Activated CD4-positive, alpha-beta T cell treated with anti-CD3 and anti-CD28 coated beads, Interleukin-2, amount 50 U/mL, for 16 hours (primary cell): ENCODE results near the gene PA2G4.

Source experiments
- DNase-seq: peaks from one replicate; pipeline ENCODE4 v3.0.0-alpha.2; 2020

Gene PA2G4

GRCh38 chr12:56127485-56127887 is 23.1 kb downstream of the PA2G4 start:
- no peak for DNase-seq

DNA sequence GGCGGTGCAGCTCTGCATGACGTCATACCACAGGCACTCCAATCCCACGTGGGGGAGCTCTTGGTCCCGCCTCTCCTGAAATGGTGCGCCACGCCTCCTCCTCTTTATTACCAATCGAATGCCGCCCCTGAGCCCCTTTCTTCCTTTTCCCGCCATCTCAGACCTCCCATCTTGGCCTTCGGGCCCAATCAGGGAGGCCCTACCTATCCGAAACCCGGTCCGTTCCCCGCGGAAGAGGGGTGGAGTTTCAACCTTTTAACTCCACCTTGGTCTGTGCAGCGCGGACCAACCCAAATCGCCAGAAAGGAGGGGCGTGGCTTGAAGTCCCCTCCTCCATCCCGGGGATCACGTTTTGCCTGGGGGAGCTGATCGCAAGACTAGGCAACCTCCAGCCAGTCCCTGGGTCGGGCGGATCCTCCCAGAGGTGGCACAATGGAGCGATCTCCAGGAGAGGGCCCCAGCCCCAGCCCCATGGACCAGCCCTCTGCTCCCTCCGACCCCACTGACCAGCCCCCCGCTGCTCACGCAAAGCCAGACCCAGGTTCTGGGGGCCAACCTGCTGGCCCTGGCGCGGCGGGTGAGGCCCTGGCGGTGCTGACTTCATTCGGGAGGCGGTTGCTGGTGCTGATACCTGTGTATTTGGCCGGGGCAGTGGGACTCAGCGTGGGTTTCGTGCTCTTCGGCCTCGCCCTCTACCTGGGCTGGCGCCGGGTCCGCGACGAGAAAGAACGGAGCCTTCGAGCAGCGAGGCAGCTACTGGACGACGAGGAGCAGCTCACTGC is 23.7 kb downstream of the PA2G4 start, which contains the start of gene ESYT1:
TSS of gene ESYT1 (plus strand) at position 380 of the 782 bp plus-strand sequence. CDS start at position 433, 53 bp downstream.
- peak; percentile 100 for DNase-seq

DNA sequence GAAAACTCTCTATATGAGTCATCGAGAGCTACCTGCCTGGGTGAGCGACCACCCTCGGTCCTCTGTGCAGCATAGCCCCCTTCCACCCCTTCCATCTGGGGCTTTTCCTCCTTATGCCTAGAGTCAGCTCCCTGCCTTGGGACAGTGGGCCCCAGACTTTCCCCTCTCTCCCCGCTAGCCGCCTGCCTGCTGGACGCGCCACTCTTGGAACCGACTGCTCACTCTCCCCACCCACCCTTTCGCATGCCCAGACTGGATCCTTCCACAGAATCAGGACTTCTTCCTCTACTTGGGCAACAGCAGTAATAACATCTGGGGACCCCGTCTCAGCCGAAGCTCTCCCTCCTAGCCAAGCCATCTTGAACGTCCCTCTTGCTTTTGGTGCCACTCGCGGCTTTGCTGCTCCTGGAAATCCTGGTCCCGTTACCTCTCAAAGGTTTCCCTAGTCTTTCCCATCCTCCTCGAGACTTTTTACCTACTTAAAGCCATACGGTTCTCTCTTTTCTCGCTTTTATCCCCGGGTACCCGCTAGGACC is 24.4 kb downstream of the PA2G4 start:
- no peak for DNase-seq

DNA sequence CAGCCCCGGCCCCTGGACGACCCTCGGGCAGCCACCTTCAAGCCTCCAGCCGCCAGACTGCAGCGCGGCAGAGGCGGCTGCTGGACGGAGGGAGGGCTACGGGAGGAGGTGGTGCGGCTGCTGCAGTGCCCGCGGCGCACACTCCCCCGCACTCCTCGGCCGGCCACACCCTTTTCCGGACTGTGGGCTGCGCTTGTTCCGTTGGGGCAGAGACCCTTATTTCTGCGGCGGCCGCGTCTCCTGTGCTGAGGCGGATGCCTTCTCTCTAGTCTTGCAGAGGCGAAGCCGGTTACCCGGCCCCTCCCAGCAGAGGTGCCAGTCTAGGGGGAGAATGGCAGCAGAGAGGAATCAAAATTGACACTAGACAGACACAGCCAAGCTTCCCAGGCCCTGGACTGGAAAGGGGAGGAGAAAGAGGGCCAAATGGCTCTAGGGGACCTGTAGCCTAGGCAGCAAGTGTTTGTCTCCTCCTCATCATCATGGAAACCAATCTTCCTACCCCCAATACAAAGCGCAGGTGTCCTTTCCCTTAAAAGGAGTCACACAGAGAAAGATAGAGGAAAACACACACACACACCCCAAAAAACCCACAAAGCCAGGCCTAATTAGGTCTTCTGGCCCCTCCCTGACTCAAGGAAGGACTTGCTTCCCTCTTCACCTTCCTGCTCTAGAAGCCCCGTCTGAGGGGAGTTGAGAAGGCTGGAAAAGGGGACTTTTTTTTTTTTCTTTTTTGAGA is 25.0 kb downstream of the PA2G4 start:
- DNase-seq = peak; percentile 82

DNA sequence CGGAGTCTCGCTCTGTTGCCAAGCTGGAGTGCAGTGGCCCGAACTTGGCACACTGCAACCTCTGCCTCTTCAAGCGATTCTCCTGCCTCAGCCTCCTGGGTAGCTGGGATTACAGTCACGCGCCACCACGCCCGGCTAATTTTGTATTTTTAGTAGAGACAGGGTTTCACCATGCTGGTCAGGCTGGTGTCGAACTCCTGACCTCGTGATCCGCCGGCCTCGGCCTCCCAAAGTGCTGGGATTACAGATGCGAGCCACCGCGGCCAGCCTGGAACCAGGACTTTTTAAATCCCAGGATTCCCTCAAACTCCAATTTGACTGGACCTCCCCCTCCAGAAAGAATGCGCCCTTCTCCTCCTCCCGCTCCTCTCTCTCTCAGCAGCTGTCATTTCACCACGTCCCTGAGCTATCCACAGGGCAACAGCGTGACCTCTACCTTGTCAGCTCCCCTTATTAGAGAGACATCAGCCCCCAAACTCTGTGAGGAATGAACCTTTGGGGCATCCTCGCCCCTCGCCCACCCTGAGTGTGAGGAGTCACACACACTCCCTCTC is 25.7 kb downstream of the PA2G4 start:
- no peak for DNase-seq

DNA sequence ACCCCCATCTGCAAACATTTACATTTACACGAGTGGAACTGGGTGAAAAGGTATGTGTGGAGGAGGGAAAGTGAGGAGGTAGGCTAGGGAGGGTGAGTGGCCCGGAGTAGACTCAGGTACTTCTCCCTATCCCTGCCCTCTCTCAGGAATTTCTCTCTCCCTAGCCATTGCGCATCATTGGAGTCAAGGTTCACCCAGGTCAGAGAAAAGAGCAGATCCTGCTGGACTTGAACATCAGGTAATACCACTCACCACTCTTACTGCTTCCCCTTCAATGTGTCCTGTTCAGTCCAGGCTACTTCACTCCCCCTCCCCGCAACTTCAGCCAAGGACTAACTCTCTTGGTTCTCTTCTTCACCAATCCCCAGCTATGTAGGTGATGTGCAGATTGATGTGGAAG is 26.5 kb downstream of the PA2G4 start:
- no peak for DNase-seq

DNA sequence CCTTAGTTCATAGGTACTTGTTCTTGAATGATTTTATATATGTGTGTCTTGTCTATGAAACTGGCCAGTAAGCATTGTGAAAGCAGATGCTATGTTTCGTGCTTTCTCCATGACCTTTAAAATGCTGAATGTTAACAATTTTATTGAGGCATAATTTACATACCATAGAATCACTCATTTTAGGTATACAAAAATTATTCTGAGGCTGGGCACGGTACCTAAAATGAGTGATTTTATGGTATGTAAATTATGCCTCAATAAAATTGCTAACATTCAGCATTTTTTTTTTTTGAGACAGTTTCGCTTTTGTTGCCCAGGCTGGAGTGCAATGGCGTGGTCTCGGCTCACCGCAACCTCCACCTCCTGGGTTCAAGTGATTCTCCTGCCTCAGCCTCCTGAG is 30.5 kb downstream of the PA2G4 start:
- no peak for DNase-seq

DNA sequence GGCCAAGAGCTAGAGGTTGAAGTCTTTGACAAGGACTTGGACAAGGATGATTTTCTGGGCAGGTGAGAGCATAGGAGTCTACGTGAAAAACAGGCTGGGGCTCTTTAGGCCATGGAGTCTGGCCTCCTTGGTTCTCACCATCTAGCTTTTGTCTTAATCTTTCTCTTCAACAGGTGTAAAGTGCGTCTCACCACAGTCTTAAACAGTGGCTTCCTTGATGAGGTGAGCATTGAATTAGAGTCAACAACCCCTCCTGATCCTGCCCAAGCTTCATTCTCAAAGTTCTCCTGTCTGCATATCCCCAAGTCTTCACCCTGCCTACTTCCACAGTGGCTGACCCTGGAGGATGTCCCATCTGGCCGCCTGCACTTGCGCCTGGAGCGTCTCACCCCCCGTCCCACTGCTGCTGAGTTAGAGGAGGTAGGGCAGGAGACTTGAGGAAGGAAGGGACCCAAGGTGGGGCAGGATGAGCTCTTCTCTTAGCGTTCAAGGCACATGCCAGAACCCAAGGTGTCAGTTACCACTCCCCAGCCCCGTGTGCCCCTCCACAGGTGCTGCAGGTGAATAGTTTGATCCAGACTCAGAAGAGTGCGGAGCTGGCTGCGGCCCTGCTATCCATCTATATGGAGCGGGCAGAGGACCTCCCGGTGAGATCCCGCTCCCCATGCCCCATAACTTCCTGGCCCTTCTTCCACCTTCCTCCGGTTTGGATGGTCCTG is 33.7 kb downstream of the PA2G4 start:
- DNase-seq = no peak

DNA sequence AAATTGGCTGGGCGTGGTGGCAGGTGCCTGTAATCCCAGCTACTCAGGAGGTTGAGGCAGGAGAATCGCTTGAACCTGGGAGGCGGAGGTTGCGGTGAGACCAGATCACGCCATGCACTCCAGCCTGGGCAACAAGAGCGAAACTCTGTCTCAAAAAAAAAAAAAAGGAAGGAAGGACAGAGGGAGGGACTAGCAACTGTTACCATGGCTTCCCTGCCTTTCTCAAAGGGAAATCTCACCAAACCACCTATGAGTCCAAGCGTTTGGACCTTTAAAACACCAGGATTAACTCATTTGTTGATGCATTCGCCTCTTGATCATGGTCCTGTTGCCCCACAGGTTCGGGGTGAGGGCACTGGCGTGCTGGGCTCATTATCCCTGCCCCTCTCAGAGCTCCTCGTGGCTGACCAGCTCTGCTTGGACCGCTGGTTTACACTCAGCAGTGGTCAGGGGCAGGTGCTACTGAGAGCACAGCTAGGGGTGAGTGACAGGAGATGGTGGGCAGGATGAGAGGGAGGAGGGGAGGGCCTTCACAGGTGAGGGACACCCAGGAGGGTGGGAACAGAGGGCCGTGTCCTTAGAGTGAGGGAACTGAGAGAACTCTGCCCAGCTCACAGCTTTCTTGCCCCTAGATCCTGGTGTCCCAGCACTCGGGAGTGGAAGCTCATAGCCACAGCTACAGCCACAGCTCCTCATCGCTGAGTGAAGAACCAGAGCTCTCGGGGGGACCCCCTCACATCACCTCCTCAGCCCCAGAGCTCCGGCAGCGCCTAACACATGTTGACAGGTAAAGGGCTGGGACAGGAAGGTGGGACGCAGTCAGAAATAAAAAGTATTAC is 37.8 kb downstream of the PA2G4 start:
- no peak for DNase-seq

- no peak for DNase-seq
Observed at GRCh38 chr12:56143217-56143616, 38.9 kb downstream of the PA2G4 start.

GRCh38 chr12:56143870-56144269 is 39.5 kb downstream of the PA2G4 start:
- DNase-seq = no peak

- no peak for DNase-seq
Observed at GRCh38 chr12:56145217-56145616, 40.9 kb downstream of the PA2G4 start.

DNA sequence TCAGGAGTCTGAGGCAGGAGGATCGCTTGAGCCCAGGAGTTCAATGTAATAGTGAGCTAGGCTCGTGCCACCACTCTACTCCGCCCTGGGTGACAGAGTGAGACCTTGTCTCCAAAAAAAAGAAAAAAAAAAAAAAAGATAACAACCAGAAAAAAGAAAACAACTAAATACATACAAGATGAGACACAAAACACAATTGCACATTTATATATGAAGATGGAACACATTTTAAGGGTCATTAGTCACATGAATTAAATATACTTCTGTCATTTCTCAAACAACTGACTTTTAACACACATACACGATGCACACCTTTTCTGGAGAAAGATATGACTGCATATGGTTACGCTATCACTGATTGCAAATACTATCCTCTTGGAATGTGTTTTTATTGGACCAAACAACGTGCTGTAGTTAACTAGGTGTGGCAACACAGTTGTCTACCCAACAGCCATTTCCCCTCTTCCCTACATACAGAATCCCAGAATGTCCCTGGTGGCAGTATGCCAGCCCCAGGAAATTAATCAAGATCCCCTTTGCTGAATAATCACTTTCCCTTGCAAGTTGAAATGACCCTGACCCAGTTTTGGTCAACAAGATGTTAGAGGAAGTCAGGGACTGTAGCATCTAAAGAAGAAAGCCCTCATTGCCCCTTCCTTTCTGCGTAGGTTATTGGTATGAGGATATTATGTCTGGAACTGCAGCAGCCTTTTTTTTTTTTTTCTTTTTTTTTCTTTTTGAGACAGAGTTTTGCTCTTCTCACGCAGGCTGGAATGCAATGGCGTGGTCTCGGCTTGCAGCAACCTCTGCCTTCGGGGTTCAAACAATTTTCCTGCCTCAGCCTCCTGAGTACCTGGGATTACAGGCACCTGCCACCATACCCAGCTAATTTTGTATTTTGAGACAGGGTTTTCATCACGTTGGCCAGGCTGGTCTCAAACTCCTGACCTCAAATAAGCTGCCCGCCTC is 42.4 kb downstream of the PA2G4 start:
- no peak for DNase-seq

DNA sequence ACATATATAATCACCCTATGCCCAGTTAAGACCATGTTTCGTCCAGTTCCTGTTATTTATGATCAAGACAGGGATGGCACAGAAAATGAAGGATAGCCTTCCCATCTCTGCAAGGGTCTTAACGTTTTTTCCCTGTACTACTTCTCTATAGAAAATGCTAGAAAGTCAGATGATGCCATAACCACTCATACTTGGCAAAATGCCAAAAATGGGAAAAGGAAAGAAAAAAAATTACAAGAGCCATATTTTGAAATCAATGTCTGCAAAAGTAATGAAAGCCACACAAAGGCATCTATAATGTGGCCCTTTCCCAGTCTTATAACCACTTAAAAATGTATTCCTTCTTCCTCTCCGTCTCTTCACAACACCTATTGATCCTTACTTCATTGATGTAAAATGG is 46.2 kb downstream of the PA2G4 start:
- no peak for DNase-seq

GRCh38 chr12:56151672-56152131 is 47.3 kb downstream of the PA2G4 start:
- DNase-seq = peak; percentile 80

- DNase-seq = peak; percentile 96
Observed at GRCh38 chr12:56152132-56152755, 47.9 kb downstream of the PA2G4 start, which contains the start of gene MYL6B. TSS of gene MYL6B (plus strand) at chr12:56152587. CDS start at chr12:56153919, 1,332 bp downstream.

GRCh38 chr12:56152756-56153677 is 48.7 kb downstream of the PA2G4 start:
- no peak for DNase-seq

- DNase-seq = no peak
Observed at GRCh38 chr12:56153678-56154065, 49.3 kb downstream of the PA2G4 start.

DNA sequence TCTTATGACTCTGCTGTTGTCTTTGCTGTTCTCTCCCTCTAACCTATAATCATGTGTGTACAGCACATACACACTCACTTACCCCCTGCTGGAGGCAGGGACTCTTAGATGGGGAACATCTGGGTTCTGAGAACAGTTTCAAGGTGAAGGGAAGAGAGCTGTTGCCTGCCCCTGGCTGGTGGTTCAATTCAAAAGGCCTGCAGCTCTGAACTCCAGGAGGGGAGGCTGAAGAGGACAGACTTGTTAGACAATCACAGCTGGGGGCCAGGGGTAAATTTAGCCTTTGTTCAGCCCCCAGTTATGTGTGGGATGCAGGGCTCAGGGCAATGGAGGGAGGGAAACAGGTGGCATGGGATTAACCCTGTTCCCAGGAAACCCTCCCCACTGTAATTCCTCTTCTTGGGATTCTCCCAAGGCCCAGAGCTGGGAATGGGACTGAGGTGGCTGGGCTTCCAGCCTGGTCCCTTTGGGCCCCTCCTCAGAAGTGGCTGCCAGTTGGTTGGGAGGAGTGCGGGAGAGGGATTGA is 50.0 kb downstream of the PA2G4 start:
- DNase-seq = no peak
